Measurements from ENCODE around the gene TRIM62.

DNA sequence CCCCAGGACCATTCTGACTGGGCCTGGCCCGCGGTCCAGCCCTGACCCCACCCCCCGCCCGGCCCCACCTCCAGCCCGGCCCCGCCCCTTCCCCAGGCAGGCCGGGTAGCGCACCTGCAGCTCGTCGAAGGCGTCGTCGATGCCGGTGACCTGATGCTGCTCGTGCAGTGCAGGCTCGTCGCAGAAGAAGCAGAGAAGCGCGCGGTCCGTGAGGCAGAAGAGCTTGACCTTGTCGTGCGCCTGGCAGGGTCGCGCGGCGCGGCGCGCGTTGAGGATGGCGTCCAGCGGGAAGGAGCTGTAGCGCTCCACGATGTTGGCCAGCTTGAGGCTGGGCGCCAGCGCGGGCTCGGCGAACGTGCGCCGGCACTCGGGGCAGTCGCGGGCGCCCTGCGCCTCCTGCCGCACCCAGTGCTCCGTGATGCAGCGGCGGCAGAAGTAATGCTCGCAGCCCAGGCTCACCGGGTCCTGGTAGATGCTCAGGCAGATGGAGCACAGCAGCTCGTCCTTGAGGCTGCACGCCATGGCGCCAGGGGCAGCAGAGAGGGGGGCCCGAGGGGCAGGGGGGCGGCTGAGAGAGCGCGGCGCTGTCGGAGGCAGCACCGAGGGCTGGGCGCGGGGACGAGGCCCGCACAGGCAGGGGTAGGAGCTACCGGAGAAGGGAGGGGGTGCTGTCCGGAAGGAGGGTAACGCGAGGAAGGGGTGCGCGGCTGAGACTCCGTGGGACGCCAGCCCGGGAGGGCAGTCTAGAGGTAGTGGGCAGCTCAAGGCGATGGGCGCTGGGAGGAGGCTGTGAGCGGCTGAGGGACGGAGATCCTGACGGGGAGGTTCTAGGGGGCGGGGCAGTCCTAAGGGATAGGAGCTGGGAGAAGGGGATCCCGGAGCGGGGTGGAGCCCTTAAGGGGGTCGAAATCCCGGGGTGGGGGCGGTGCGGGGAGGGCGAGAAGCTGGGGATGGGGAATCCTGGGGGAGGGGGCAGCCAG, 642 bp downstream of the TRIM62 start:
- TF ChIP-seq CTCF (IDR thresholded peaks at IDR 0.05) (no peak), POLR2A (IDR thresholded peaks at IDR 0.05) (no peak), POLR2AphosphoS5 (IDR thresholded peaks at IDR 0.05) (peak in 1 of 3 donors; percentile 27)

All from breast epithelium (tissue), 3 donors.